GM08714 (cell line): ENCODE results near the gene ASIC4.

ENCODE experiments used
- H3K4me3 ChIP-seq: fragments of 200-500 bp; sonication (Bioruptor generic); 2 replicates; pipeline ENCODE4 v1.5.1; 2014; ENCODE audit warnings: mild to moderate bottlenecking, low read length, inconsistent platforms
- ZNF274 ChIP-seq: IDR thresholded peaks from 2 replicates; pipeline ENCODE4 v1.6.1; 2012; ENCODE audit warnings: mild to moderate bottlenecking, low read depth, low read length

The ASIC4 gene

DNA sequence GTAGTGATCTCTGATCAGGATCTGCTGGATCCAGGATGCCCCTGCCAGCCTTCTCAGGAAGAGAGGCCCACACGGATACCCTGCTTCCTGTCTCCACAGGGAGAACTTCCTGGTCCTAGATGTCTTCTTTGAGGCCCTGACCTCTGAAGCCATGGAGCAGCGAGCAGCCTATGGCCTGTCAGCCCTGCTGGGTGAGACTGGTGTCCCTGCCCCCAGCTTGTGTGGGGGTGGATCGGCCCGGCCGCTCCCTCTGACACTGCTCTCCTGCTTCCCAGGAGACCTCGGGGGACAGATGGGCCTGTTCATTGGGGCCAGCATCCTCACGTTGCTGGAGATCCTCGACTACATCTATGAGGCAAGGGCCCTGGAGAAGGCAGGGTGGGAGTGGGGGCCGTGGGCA, 22.7 kb downstream of the ASIC4 start:
- no peak overlapping the region for H3K4me3 ChIP-seq
- TF ChIP-seq ZNF274 = no peak

DNA sequence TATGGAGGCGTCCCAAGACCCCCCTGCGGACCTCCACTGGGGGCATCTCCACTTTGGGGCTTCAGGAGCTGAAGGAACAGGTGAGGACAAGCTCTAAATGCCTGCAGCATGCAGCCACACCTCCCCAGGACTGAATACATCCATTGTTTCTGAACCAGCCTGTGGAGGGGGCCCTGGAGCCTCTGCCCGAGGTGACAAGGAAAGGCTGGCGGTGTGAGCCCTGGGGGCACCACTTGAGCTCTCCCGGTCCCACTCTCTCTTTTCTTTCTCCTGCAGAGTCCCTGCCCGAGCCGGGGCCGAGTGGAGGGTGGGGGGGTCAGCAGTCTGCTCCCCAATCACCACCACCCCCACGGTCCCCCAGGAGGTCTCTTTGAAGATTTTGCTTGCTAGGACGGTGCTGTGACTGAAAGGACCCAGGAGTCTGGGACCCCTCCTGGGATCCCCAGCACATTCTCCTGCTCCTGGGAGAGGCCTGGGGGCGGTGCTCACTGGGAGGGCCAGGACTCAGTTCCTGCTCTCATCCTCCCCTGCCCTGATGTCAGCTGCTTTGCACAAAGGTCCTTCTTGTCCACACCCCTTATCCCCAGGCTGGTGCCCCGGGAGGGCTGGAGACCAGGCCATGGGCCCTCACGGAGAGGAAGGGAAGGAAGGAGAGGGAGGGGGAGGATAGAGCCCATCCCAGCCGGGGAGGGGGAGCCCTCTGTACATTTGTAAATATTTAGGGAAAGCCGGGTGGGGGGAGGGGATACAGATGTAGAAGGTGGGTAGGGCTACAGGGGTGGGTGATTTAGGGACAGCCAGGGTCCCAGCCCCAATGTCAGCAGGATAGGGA, 23.6 kb downstream of the ASIC4 start:
- TF ChIP-seq ZNF274 = no peak
- no peak overlapping the region for H3K4me3 ChIP-seq

DNA sequence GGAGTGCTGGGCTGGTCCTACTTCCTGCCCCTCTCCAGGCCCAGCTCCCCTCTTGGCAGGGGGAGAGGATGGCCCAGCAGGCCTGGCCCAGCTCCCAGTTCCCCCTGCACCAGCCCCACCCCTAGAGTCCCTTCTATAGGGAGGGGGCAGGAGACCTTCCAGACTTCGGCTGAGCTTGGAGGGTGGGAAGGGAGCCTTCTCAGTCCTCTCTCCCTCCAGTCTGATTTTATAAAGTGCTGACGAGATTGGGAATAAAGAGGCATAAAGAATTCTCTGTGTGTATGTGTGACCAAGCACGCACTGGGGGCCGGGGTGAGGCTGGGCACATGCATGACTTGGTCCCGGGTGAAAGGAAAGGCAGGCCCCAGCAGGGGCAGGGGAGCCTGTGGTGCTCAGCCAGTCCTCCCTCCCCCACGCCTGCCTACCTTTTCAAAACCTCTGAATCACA, 24.2 kb downstream of the ASIC4 start:
- H3K4me3 ChIP-seq = no peak overlapping the region
- no peak for TF ChIP-seq ZNF274

DNA sequence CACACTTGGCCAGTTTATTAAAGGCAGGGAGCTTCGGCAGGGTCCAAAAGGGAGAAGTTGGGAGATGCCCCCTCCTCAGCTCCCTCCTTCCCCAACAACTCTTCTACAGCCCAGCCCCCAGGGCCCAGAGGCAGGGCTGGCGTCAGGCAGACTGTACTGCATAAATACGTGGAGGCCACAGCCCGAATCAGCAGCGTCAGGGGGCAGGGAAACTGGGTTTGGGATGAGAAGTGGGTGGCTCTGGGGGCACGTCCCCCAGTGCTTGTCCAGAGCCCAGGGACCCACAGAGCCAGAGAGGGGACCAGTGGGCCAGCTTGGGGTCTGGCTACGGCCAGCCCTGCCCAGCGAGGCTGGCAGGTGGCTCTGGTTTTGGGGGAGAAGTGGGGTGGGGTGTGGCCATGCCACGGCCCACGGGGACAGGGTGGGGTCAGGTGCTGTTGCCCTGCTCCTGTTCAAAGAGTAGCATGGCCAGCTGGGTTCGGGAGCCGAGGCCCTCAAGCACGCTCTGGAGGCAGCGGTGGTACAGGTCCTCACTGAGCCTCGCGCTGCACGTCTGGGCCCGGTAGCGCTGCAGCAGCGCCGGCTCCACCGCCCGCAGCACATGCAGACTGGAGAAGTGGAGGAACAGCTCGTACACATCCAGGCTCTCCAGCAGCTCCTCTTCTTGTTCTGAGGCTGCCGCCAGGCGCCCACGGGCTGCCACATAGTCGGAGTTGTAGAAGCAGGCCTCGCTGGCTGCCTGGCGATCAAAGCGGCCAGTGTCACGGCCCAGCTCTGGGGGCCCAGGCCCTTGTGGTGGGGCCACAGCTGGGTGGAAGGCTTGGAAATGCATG, 24.9 kb downstream of the ASIC4 start:
- no peak overlapping the region for H3K4me3 ChIP-seq
- TF ChIP-seq ZNF274 = no peak

DNA sequence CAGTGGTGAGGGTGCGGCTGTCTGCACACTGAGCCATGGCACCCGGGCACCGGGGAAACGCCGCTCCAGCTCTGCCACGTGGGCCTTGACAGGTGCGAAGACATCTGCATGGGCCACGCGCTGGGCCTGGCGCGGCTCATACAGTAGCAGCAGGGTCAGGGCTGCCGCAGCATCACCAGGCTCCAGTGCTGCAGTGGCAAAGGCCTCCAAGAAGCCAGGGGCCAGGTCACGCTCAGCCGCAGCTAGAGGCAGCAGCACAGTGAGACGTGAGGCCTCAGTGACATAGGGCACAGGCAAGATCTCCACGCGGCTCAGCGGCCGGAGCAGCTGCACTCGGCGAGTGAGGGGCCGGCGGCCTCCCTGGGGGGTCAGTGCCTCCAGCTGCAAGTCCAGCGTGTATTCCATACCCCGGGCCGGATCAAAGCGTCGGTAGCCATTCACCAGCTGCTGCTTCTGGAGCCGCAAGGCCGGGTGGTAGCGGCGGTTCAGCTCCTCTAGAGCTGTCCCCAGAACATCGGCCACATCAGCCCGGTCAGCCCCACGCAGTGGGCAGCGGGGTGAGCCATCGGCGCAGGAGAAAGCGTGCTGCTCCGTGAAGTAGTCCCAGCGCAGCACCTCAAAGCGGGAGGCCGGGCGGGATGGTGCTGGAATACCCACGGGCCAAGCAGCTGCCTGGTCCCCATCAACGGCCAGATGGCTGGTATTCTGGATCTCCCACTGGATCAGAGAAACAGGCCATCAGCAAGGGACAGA, 25.8 kb downstream of the ASIC4 start:
- no peak overlapping the region for H3K4me3 ChIP-seq
- TF ChIP-seq ZNF274 = no peak

DNA sequence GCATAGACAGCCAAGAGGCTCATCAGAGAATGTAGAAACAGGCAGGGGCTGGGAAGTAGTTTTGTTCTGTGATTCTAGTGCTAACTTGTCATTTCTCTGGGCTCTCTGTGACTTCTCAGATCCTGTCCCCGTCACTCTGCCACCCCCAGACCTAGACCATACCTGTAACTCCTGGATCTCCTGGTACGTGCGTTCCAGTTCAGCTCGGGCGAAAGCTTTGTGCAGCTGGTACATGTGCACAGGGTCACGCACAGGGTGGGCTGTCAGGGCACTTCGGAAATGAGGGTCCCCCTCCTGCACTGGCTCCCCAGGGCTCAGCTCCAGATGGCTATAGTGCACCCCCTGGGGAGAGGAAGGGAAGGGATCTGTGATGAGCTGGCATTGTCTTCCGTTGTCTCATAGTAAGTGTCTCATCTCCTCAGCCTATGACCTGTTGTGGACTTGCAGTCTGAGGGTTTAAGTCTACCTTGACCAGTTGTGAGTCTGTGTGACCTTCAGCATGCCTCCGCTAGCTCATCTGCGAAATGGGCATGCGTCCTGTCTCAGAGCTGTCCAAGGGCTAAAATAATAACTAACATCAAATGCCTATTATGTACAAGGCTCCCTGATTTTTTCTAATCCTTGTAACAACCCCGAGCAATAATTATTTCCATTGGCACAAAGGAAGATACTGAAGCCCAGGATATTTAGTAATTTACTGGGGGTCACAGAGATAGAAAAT, 26.7 kb downstream of the ASIC4 start:
- TF ChIP-seq ZNF274 = no peak
- H3K4me3 ChIP-seq = no peak overlapping the region

DNA sequence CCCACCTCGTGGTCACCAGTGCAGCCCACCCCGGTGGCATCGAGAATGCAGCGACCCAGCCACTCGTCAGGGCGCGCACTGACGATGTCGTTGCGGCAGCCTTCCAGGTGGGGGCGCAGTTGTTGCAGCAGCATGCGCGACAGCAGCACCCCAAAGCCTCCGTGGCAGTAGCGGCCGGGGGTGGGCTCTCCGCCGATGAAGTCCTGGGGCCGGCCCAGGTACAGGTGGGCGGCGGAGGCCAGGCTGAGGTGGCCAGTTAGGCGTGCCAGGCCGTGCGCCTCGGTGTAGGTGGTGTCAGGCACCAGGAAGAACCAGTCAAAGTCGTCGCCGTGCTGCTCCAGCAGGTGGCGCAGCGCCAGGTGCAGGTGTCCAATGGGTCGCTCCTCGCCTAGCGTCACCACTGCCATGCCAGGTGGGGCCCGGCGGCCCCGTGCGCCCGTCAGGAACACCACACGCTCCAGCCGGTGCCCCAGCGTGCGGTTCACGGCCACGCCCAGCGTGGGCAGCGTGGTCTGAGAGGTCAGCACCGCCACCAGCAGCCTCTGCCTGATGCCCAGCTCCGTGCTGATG, 27.4 kb downstream of the ASIC4 start:
- no peak for TF ChIP-seq ZNF274
- peak overlapping the region; percentile 1; the same call in 1 of the 2 replicates for H3K4me3 ChIP-seq

DNA sequence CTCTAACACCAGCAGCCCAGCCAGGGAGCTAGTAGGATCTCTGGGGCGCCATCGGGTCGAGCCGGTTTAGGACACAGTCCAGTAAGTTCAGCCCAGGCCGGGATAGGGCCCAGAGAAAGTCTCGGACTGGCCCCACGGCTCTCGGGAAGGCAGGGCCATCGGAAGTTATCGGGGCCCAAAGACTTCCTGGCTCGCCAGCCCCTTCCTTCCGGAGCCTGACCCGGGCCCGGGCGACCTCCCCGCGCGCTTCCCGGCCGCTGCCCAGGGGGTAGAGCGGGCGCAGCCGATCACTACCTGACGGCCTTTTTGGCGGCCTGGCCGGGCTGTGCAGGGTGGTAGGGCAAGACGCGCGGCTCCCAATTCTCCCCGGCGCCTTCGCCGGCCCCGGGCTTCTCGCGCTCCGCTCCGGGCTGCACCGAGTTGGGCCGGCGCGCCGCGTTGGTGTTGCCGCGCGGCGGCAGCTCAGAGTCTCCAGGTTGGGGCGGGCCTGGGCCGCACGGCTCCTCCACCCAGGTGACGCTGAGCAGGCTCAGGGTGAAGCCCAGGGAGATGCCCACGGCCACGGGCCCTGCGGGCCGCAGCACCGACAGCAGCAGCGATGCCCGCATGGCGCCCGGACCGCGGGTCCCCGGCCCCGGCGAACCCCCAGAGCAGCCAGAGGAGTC, 28.8 kb downstream of the ASIC4 start:
- no peak for TF ChIP-seq ZNF274
- H3K4me3 ChIP-seq = peak overlapping the region; percentile 67

DNA sequence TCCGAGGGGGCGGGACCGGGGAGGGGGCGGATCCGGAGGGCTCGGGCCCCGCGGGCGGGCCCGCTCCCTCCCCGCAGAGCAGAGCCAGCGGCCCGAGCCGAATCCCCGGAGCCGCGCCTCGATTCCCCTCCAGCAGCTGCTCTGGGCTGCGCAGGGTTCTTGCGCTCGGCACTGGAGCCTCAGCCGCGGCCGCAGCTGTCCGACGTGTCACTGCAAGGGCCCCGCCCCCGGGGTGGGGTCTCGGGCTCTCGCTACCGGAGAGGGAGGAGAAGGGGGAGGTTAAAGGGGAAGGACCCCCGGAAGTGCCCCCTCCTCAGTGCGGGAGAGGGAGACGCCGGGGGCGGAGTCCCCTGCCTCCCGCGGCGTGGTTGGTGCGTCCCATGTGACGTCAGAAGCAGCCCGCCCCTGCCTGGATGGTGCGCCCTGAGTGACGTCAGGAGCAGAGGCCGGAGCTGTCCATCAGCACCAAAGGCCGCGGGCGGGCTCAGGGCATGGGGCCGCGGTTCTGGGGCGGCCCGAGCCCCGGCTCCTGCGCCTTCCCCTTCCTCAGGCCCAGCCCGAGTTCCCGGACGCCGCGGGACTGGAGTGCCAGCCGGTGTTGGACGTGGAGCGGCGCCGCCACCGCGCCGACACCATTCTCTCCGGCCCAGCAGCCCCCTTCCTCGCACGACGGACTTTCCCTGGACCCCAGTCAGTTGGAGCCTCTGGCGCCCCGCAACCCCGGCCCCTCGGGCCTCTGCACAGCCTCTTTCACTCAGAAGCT, 29.5 kb downstream of the ASIC4 start, which contains the start of the genes CHPF and TMEM198:
Gene CHPF (minus strand): TSS at position 214 of the 763 bp plus-strand sequence. CDS start 271 bp downstream, outside the sequence.
Gene TMEM198 (plus strand): TSS at position 433 of the 763 bp plus-strand sequence. CDS start 700 bp downstream, outside the sequence.
- H3K4me3 ChIP-seq = peak within 1 kb of the TSS; percentile 67
- no peak for TF ChIP-seq ZNF274

DNA sequence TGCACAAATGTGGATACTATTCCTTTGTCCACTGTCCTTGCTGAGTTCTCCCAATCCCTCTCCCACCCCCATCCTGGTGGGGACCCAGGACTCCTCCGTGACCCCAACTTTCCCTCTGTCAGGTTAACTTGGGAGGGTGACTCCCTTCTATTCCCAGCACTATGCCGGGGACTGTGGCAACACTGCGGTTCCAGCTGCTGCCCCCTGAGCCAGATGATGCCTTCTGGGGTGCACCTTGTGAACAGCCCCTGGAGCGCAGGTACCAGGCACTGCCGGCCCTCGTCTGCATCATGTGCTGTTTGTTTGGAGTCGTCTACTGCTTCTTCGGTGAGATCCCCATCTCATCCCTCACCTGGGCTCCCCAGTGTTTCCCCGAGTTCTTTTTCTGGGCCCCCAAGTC, 30.3 kb downstream of the ASIC4 start:
- no peak overlapping the region; the same call in 1 of the 2 replicates for H3K4me3 ChIP-seq
- no peak for TF ChIP-seq ZNF274

DNA sequence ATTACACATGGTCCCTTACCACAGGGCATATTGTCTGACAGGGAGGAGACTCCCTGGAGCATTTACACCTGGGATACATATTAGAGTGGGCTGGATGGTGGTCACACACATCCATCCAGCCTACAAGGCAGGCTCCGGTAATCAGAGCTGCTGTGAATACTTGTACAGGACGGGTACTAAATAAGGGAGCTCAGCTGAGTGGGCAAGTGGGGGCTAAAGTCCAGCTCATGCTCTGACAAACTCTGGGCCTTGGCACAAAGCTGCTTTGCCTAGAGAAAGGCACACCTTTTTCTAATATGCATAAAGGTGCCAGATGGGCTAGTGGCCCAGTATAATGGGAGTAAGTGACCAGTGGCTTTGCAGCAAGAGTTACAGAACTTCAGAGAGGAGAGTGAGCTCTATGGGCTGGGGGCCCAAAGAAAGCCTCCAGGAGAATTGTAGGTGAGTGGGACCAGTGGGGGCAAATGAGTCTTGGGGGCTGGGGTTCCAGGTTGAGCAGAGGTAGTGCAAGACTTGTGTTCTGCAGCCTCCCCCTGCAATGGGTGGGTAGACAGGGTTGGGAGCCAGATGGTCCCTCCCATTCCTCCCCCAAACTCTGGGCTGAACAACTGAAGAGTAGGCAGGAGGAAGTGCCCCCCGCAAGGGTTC, 31.1 kb downstream of the ASIC4 start:
- no peak for TF ChIP-seq ZNF274

DNA sequence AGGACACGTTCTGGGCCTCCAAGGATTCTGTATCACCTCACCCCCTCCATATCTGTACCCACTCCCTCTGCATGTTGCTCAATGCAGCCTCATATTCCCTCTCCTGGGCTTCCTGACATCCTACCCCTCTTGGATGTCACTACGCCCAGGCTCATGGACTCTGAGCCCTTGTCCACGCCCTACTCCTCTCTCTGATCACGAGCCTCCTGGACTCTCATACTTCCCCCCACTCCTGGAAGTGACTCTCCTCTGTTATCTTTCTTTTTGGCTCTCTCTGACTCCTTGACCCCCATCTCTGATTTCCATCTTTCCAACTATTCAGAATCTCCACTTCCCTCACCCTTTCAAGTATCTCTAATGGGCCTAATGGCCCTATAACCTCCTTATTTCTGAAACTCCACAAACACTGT, 31.7 kb downstream of the ASIC4 start:
- no peak for TF ChIP-seq ZNF274
- H3K4me3 ChIP-seq = no peak overlapping the region

More for the DNA sequence above, 31.1 kb downstream of the ASIC4 start:
- H3K4me3 ChIP-seq = no peak overlapping the region
